ENCODE results near the gene SEMA4D.

Gene SEMA4D

GRCh38 chr9:89442981-89443814 lies 54.7 kb downstream of the SEMA4D start:
- DNase-seq = no peak

GRCh38 chr9:89442501-89442978 lies 55.4 kb downstream of the SEMA4D start:
- DNase-seq = no peak

- no peak for DNase-seq
Measured at GRCh38 chr9:89441986-89442385, 55.9 kb downstream of the SEMA4D start.

GRCh38 chr9:89441655-89441970 lies 56.3 kb downstream of the SEMA4D start:
- no peak for DNase-seq

GRCh38 chr9:89440951-89441654 lies 56.8 kb downstream of the SEMA4D start:
- DNase-seq = no peak

- DNase-seq = no peak
Measured at GRCh38 chr9:89440548-89440947, 57.4 kb downstream of the SEMA4D start.

GRCh38 chr9:89440046-89440445 lies 57.9 kb downstream of the SEMA4D start:
- no peak for DNase-seq

GRCh38 chr9:89439571-89439970 lies 58.3 kb downstream of the SEMA4D start:
- DNase-seq = no peak

- DNase-seq = no peak
Measured at GRCh38 chr9:89438194-89438593, 59.7 kb downstream of the SEMA4D start.

- no peak for DNase-seq
Measured at GRCh38 chr9:89437772-89438171, 60.1 kb downstream of the SEMA4D start.

- DNase-seq = no peak
Measured at GRCh38 chr9:89436963-89437625, 60.8 kb downstream of the SEMA4D start.

GRCh38 chr9:89436326-89436725 lies 61.6 kb downstream of the SEMA4D start:
- no peak for DNase-seq

GRCh38 chr9:89435071-89435823 lies 62.7 kb downstream of the SEMA4D start:
- DNase-seq = no peak

GRCh38 chr9:89434636-89435035 lies 63.3 kb downstream of the SEMA4D start:
- no peak for DNase-seq

- DNase-seq = no peak
Measured at GRCh38 chr9:89433826-89434225, 64.1 kb downstream of the SEMA4D start.

- no peak for DNase-seq
Measured at GRCh38 chr9:89432986-89433530, 64.9 kb downstream of the SEMA4D start.

- DNase-seq = no peak
Measured at GRCh38 chr9:89431930-89432725, 65.8 kb downstream of the SEMA4D start.

- DNase-seq = no peak
Measured at GRCh38 chr9:89430995-89431394, 66.9 kb downstream of the SEMA4D start.

GRCh38 chr9:89428901-89429890 lies 68.7 kb downstream of the SEMA4D start:
- DNase-seq = no peak

- DNase-seq = no peak
Measured at GRCh38 chr9:89428222-89428761, 69.6 kb downstream of the SEMA4D start.

All from femur (tissue), 1 donor.